Measurements from ENCODE around the gene SCG2.

- TF ChIP-seq CTCF (conservative IDR thresholded peaks at IDR 0.05; ENCODE audit: low read depth, low read length) (no peak), USF2 (IDR thresholded peaks at IDR 0.05; ENCODE audit: low read depth, low read length) (no peak), FOS (IDR thresholded peaks at IDR 0.05; ENCODE audit: low read depth, low read length) (no peak), MXI1 (IDR thresholded peaks at IDR 0.05; ENCODE audit: borderline replicate concordance, low read depth, low read length) (no peak), BHLHE40 (IDR thresholded peaks at IDR 0.05; ENCODE audit: low read depth, low read length) (no peak), SMC3 (IDR thresholded peaks at IDR 0.05; ENCODE audit: low read depth, low read length) (no peak), CHD1 (IDR thresholded peaks at IDR 0.05; ENCODE audit: low read depth, low read length) (no peak), RAD21 (IDR thresholded peaks at IDR 0.05; ENCODE audit: low read length) (no peak), CEBPB (IDR thresholded peaks at IDR 0.05; ENCODE audit: low read depth, low read length) (no peak), POLR2A (IDR thresholded peaks at IDR 0.05; ENCODE audit: low read depth, low read length) (no peak), ELK1 (IDR thresholded peaks at IDR 0.05; ENCODE audit: borderline replicate concordance, low read depth, low read length) (no peak)
Observed at GRCh38 chr2:223649554-223650533, 47.7 kb upstream of the SCG2 start.

All from IMR-90 (cell line).